BJ (cell line): ENCODE results near the gene DOCK4. TPM values are rescaled to one million over a fixed set of nuclear protein-coding genes. Genes with fewer than 3 reads are reported as not detected.
A peak's percentile ranks its signal among the peaks of the same experiment; 100 is the strongest.

Experiments
- CTCF ChIA-PET: fragments of 350-600 bp; formaldehyde crosslinking; extraction: SDS; loops from one replicate; lab custom pipeline; 2021; ENCODE audit warnings: antibody characterized with exemption, inconsistent platforms; lab: Yijun Ruan, JAX
- POLR2A ChIA-PET: fragments of 300-600 bp; sonication (Branson Sonifier 250); formaldehyde crosslinking; extraction: SDS; loops from one replicate; lab custom pipeline; 2021; ENCODE audit warnings: antibody characterized with exemption; lab: Charles Lee
- DNase-seq: peaks from one replicate; pipeline ENCODE4 v3.0.0-alpha.2; 2011; ENCODE audit warnings: low read depth
- H3K27me3 ChIP-seq: 2 replicates; pipeline ENCODE4 v1.6.0; 2011; ENCODE audit warnings: low read length; ENCODE audit not compliant: control insufficient read depth, insufficient read depth
- H3K36me3 ChIP-seq: 2 replicates; pipeline ENCODE4 v1.5.1; 2011; ENCODE audit warnings: low read length; ENCODE audit not compliant: control insufficient read depth, insufficient read depth
- H3K4me3 ChIP-seq: 2 replicates; pipeline ENCODE4 v1.5.1; 2011; ENCODE audit warnings: low read depth, mild to moderate bottlenecking, control low read depth, low read length
- CTCF ChIP-seq: IDR thresholded peaks from 2 replicates; pipeline ENCODE4 v1.5.1; 2011; ENCODE audit warnings: low read depth, mild to moderate bottlenecking, control low read depth, inconsistent platforms, low read length, moderate library complexity; ENCODE audit not compliant: insufficient read depth
- polyA plus RNA-seq: library from polyadenylated mRNA; depleted of rRNA; stranded (reverse); fragments of >200 nt; gene quantifications from 2 replicates; pipeline ENCODE4 v1.2.3, GENCODE V29; 2011

Gene DOCK4
- polyA plus RNA-seq, 1 experiment: 0.15 TPM

GRCh38 chr7:112112822-112113255, 93.4 kb downstream of the DOCK4 start:
- CTCF ChIA-PET: no interaction called here
- peak; percentile 13 for DNase-seq
- H3K36me3 ChIP-seq: no peaks in the 10 kb centered on the region
- H3K4me3 ChIP-seq: no peak overlapping the region
- TF ChIP-seq CTCF: no peak
- no peaks in the 10 kb centered on the region for H3K27me3 ChIP-seq
- POLR2A ChIA-PET: no interaction called here

GRCh38 chr7:112110651-112111050, 95.5 kb downstream of the DOCK4 start:
- Histone ChIP-seq H3K4me3 (no peak overlapping the region), H3K27me3 (no peaks in the 10 kb centered on the region), H3K36me3 (no peaks in the 10 kb centered on the region)
- no peak for TF ChIP-seq CTCF
- CTCF ChIA-PET: no interaction called here
- no peak for DNase-seq
- POLR2A ChIA-PET: no interaction called here

GRCh38 chr7:112110175-112110574, 96.0 kb downstream of the DOCK4 start:
- H3K27me3 ChIP-seq: no peaks in the 10 kb centered on the region
- TF ChIP-seq CTCF: no peak
- no peak overlapping the region for H3K4me3 ChIP-seq
- H3K36me3 ChIP-seq: no peaks in the 10 kb centered on the region
- POLR2A ChIA-PET: no interaction called here
- DNase-seq: no peak
- CTCF ChIA-PET: no interaction called here

- no peak overlapping the region for H3K4me3 ChIP-seq
- H3K27me3 ChIP-seq: no peaks in the 10 kb centered on the region
- DNase-seq: no peak
- POLR2A ChIA-PET: no interaction called here
- no peak for TF ChIP-seq CTCF
- CTCF ChIA-PET: no interaction called here
- no peaks in the 10 kb centered on the region for H3K36me3 ChIP-seq
These were observed 97.2 kb downstream of the DOCK4 start for GRCh38 chr7:112108981-112109380.

GRCh38 chr7:112105584-112106530, 100.3 kb downstream of the DOCK4 start:
- DNase-seq: no peak
- Histone ChIP-seq H3K4me3 (no peak overlapping the region), H3K27me3 (no peaks in the 10 kb centered on the region), H3K36me3 (no peaks in the 10 kb centered on the region)
- TF ChIP-seq CTCF: no peak
- POLR2A ChIA-PET: no interaction called here
- CTCF ChIA-PET: no interaction called here
